ENCODE measurements around the gene TMEM119.
A peak's percentile ranks its signal among the peaks of the same experiment; 100 is the strongest.

DNA sequence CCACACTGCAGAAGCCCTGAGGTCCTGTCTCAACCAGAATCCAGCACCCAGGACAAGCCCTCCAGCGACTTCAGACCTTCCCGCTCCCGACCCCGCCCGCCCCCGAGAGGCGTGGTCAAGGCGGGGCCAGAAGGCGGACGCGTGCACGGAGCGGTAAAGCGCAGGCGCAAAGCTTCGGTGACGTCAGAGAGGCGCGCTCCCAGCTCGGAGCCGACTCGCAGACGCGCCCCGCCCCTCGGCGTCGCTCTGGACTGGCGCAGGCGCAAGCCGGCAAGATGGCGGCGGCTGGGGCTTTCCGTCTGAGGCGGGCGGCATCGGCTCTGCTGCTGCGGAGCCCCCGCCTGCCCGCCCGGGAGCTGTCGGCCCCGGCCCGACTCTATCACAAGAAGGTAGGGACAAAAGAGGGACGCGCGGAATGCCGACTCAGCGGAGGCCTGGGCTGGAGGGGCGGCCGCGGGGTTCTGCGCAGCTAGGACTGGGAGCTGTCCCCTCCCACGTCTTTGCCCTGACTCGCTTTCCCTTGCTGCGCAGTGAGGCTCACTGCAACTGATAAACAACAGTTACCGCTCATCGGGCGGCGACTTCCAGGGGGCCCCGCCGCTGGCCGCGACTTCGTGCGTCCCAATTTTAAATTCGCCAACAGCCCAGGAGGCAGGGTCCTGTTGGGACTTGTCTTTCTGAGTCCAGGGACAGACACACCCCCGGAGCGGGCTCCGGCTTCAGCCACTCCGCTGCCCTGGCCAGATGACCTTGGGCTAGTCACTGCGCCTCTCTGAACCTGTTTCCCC lies 35.3 kb downstream of the TMEM119 start, which contains the start of gene ISCU:
- TF ChIP-seq RFX5 (IDR thresholded peaks at IDR 0.05; ENCODE audit: low read depth, low read length) (no peak), POLR2A (IDR thresholded peaks at IDR 0.05; ENCODE audit: low read depth, low read length) (peak; percentile 88), RAD21 (IDR thresholded peaks at IDR 0.05; ENCODE audit: low read length) (no peak), CHD1 (IDR thresholded peaks at IDR 0.05; ENCODE audit: low read depth, low read length) (no peak), MAZ (IDR thresholded peaks at IDR 0.05; ENCODE audit: borderline replicate concordance, low read depth, low read length) (peak; percentile 99), MXI1 (IDR thresholded peaks at IDR 0.05; ENCODE audit: borderline replicate concordance, low read depth, low read length) (peak; percentile 80; the same call in 1 of the 2 replicates), RCOR1 (IDR thresholded peaks at IDR 0.05; ENCODE audit: insufficient replicate concordance, low read length) (no peak), CEBPB (IDR thresholded peaks at IDR 0.05; ENCODE audit: low read depth, low read length) (no peak), NFE2L2 (IDR thresholded peaks at IDR 0.05; ENCODE audit: low read depth, low read length) (no peak), SMC3 (IDR thresholded peaks at IDR 0.05; ENCODE audit: low read depth, low read length) (no peak)
- TF ChIP-seq, protein P1, sequence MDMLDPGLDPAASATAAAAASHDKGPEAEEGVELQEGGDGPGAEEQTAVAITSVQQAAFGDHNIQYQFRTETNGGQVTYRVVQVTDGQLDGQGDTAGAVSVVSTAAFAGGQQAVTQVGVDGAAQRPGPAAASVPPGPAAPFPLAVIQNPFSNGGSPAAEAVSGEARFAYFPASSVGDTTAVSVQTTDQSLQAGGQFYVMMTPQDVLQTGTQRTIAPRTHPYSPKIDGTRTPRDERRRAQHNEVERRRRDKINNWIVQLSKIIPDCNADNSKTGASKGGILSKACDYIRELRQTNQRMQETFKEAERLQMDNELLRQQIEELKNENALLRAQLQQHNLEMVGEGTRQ (IDR thresholded peaks at IDR 0.05; ENCODE audit: low read depth, low read length): no peak
- TF ChIP-seq, protein P2, sequence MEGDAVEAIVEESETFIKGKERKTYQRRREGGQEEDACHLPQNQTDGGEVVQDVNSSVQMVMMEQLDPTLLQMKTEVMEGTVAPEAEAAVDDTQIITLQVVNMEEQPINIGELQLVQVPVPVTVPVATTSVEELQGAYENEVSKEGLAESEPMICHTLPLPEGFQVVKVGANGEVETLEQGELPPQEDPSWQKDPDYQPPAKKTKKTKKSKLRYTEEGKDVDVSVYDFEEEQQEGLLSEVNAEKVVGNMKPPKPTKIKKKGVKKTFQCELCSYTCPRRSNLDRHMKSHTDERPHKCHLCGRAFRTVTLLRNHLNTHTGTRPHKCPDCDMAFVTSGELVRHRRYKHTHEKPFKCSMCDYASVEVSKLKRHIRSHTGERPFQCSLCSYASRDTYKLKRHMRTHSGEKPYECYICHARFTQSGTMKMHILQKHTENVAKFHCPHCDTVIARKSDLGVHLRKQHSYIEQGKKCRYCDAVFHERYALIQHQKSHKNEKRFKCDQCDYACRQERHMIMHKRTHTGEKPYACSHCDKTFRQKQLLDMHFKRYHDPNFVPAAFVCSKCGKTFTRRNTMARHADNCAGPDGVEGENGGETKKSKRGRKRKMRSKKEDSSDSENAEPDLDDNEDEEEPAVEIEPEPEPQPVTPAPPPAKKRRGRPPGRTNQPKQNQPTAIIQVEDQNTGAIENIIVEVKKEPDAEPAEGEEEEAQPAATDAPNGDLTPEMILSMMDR (conservative IDR thresholded peaks at IDR 0.05; ENCODE audit: low read depth, low read length): no peak

Measured in IMR-90 (cell line).